ENCODE results near the gene MEN1.

Gene MEN1

DNA sequence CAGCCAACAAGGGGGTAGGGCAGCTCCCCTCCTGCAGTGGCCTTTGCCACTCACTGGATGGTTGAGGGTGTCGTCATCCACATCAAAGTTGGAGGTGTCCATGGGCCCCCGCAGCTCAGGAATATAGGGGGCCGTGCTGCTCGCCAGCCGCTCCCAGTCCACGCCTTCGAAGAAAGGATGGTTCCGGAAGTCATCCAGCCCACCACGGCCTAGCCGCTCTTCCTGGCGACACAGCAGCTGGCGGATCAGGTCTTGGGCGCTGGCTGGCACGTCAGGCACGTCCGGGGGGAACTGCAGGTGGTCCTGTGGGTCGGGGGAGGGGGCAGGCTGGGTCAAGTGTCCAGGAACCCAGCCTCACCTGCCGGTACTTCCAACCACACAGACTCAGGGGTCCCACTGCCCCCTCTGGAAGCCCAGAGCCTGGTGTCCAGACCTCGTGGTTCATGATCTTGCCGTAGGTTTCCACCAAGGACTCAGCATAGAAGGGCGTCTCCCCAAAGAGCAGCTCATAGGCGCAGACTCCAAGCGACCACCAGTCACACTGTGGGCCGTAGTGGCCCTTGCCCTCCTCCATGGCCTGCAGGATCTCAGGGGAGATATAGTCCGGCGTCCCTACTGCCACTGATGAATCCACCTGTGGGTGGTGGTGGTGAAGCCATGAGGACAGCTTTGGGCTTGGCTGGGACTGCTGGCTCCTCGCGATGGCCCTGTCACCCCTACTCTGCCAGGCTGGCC is 28.4 kb upstream of the MEN1 start:
- no peak for DNase-seq (ENCODE audit: extremely low read depth, low read depth)
- TF ChIP-seq, protein P1, sequence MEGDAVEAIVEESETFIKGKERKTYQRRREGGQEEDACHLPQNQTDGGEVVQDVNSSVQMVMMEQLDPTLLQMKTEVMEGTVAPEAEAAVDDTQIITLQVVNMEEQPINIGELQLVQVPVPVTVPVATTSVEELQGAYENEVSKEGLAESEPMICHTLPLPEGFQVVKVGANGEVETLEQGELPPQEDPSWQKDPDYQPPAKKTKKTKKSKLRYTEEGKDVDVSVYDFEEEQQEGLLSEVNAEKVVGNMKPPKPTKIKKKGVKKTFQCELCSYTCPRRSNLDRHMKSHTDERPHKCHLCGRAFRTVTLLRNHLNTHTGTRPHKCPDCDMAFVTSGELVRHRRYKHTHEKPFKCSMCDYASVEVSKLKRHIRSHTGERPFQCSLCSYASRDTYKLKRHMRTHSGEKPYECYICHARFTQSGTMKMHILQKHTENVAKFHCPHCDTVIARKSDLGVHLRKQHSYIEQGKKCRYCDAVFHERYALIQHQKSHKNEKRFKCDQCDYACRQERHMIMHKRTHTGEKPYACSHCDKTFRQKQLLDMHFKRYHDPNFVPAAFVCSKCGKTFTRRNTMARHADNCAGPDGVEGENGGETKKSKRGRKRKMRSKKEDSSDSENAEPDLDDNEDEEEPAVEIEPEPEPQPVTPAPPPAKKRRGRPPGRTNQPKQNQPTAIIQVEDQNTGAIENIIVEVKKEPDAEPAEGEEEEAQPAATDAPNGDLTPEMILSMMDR (IDR thresholded peaks at IDR 0.05; ENCODE audit: low read depth, low read length), result no peak

DNA sequence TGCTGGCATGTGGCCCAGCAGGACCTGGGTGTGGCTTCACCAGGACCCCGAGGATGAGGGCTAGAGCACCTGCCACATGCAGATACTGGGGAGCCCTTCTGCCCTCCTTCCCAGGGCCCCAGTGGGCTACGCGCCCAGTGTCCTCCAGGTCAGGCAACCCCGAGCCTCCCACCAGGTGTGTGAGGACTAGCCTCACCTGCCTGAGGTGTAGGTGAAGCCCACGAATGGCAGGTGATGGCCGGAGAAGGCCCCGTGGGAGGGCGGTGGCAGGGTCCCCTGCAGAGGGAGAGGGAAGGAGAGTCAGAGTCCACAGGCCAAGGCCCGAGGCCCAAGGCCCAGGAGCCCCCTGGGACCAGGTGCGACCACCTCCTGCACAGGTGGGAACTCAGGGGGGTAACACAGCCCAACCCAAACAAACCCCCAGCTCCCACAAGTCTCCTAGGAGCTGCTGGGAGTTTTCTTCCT is 27.6 kb upstream of the MEN1 start:
- TF ChIP-seq, protein P1 (IDR thresholded peaks at IDR 0.05; ENCODE audit: low read depth, low read length), result no peak
- no peak for DNase-seq (ENCODE audit: extremely low read depth, low read depth)

DNA sequence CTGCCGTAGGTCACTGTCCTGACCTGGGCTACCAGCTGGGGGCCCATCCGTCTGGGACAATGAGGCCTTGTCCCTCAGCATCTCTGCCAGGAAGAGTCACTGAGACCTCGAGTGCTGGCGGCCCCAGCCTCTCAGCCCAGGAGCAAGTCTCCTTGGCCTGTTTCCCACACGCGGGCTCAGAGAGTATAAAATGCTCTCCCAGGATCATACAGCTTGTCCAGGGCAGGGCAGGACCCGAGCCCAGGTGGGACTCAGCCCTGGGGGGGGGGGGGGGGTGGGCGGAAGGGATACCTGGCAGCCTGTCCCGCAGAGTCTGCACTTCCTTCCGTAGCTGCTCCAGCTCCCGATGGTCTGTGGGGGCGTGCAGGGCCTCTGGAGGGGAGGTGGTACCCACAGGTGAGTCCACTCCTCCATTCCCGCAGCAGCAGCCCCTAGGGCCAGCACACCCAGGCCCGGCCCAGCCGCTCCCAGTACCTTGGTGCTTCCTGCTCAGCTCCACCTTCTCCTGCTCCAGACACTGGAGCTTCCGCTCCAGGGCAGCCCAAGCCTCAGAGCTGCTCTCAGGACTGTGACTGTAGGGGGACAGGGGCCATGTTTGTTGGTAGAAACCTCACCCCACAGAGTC is 26.2 kb upstream of the MEN1 start:
- TF ChIP-seq, protein P1 (IDR thresholded peaks at IDR 0.05; ENCODE audit: low read depth, low read length), result no peak
- DNase-seq (ENCODE audit: extremely low read depth, low read depth), result no peak

DNA sequence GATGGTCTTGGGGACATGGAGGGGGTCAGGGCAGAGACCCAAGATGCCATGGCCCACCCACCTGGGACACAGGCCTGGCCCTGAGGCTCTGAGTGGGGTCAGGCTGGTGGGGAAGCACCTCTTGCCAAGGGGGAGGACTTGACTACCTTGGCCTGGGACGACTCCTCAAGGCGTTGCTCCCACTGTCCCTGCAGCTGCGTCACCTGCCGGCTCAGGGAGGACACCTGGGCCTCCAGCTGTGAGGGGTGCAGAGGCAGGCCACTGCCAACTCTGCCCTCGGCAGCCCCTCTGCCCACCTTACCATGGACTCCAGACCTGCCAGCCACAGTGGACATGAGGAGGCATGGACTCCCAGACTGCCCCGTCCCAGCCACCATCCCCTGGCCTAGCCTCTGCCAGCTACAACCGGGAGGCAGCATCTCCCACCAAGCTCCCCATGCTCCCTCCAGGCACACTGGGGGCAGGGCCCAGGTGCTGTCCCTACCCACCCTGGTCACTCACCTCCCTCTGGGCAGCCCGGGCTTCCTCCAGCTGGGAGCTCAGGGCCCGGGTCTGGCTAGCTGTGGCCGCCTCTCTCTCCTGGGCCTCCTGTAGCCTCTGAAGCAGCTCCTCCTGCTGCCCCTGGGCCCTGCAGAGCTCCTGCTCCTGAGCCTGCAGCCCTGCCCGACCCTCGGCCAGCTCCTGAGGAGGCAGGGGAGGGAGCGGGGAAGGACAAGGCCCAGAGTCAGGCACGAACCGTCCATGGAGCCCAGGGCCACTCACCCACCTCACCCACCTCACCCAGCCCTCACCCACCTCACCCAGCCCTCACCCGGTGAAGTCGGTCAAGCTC is 25.5 kb upstream of the MEN1 start:
- TF ChIP-seq, protein P1 (IDR thresholded peaks at IDR 0.05; ENCODE audit: low read depth, low read length), result no peak
- no peak for DNase-seq (ENCODE audit: extremely low read depth, low read depth)

DNA sequence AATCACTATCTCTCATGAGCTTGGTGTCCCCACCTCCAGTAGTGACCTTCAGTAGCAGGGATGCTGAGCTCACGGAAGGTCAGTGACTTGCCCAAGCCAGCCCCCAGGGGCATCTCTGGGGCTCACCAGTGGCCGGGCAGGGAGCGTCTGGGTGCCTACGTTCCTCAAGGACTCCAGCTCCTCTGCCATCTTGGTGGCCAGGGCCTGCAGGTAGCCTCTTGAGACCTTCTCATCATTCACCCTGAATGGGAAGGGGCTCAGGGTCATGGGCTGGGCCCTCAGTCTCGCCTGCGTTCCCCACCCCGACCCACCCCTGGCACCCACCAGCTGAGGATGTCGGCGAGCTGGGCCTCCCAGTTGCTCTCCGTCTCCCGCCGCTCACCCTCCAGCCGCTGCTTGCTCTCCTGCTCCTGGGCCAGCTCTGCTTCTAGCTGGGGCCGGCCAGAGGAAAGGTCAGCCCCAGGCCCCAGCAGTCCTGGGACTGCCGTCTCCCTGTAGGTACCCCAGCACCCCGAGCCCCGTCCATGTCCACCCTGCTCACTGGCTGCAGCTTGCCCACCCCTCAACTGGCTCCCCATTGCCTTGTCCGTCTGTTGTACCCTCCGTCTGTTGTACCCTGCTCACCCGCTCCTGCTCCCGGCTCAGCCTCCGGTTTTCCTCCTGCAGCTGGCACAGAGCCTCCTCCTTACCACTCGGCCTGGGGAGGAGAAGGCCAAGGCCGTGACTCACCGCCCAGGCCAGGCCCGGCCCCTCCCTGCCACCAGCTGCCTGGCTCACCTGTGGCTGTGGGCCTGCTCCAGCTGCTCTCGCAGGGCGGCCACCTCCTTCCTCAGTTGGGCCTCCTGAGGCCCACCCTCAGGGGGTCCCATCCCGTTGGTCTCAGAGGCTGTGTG is 24.6 kb upstream of the MEN1 start:
- no peak for DNase-seq (ENCODE audit: extremely low read depth, low read depth)
- TF ChIP-seq, protein P1 (IDR thresholded peaks at IDR 0.05; ENCODE audit: low read depth, low read length), result no peak

DNA sequence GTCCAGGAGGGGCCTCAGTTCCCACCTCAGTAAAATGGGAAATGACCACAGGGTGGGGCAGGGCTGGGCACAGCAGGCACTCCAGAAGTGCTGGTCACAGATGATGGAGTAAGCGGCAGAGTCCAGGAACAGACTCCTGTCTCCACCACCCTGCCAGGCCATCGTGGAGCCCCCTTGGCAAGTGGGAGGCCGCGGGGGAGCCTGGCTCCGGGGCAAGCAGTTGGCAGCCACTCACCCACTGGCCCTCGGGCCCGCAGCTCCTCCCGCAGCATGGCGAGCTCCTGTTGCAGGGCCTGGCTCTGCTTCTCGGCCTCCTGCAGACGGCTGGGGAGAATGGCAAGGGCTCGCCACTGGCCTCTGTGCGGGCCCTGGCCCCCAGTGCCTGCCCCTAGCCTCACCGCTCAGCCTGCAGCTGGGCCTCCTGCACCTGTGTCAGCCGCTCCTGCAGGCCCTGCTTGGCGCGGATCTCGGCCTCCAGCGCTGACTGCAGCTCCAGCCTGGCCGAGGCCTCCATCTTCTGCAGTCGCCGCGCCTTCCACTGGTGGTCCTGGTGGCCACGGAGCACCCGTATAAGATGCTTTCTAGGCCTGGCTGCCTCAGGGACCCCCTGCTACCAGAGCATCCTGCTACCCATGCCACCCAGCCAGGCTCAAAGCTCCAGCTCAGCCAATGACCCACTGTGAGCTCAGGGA is 23.8 kb upstream of the MEN1 start:
- TF ChIP-seq, protein P1 (IDR thresholded peaks at IDR 0.05; ENCODE audit: low read depth, low read length), result no peak
- no peak for DNase-seq (ENCODE audit: extremely low read depth, low read depth)
